ENCODE data around the gene MEAK7.

- no peak for TF ChIP-seq PATZ1 (CRISPR knock-in tag; IDR thresholded peaks at IDR 0.05; ENCODE audit: borderline replicate concordance)
- TF ChIP-seq CREB5 (CRISPR knock-in tag; IDR thresholded peaks at IDR 0.05; ENCODE audit: low read depth), result no peak
- TF ChIP-seq ZC3H10 (CRISPR knock-in tag; IDR thresholded peaks at IDR 0.05), result no peak
- TF ChIP-seq RARB (CRISPR knock-in tag; IDR thresholded peaks at IDR 0.05), result no peak
- TF ChIP-seq PPARA (CRISPR knock-in tag; IDR thresholded peaks at IDR 0.05; ENCODE audit: borderline replicate concordance), result no peak
These were observed 39.7 kb upstream of the MEAK7 start for GRCh38 chr16:84544031-84544773.

All from SK-N-SH treated with all-trans-retinoic acid at 6 μM for 48 hours (cell line).